HG03108 (cell line): ENCODE measurements around the gene SMIM12.

Experiments
- ATAC-seq: cut with Tn5 transposase; IDR thresholded peaks from one replicate; pipeline ENCODE4 v1.9.1; 2021; ENCODE audit warnings: moderate library complexity; ENCODE audit not compliant: unreplicated experiment

Gene SMIM12, protein sequence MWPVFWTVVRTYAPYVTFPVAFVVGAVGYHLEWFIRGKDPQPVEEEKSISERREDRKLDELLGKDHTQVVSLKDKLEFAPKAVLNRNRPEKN

DNA sequence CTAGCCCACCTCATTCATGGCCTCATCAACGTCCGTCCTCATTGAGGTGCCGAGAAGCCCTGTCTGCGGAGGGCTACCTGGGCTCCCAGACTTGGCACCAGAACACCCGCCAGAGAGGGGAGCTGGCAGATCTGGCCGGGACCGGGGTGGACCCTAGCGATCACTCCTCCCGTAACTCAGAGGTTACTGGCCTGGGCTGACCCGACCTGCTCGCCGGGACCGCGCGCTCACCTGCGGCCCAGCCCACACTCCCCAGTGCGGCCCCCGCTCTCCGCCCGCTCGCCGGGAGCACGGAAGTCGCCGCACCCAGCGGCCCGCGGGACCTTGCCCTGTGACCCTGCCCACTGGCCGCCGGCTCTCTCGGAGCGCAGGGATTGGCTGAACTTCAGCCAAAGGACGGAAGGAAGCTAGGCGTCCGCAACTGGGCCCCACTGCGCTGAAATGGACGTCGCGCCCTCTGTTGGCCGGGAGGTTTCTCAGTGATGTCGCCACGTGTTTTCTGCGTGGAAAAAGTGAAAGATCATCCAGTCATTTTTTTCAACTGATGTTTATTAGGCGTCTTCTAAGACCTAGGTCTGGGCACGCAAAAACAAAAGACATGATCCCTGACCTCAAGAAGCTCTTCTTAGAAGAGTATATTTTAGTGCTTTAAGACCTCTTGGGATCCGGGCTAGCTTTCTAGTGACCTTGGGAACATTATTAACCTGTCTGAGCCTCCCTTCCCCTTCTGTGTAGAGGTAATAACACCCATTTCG is at the start of gene SMIM12:
Gene SMIM12, minus strand, starts transcription at position 304 of the 755 bp plus-strand sequence. CDS start 3,772 bp downstream, outside the sequence.
- ATAC-seq = peak; percentile 95

DNA sequence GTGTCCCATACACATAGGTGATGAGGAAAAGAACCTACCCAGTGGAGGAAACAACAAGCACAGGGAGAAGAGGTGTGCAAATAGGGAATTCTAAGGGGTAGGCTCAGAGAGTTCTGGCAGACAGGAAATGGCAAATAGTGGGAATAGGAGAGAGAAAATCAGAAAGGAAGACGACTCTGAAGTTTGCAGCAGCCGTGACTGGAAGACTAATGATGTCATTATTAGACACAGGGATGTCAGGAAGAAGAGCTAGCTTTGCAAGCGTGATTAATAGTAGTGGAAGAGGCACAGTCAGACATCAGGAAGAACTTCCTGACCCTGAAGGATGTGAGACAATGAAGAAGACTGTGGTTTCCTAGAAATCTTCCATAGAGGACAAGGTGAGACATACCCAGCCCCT is 48.8 kb upstream of the SMIM12 start:
- ATAC-seq = no peak

DNA sequence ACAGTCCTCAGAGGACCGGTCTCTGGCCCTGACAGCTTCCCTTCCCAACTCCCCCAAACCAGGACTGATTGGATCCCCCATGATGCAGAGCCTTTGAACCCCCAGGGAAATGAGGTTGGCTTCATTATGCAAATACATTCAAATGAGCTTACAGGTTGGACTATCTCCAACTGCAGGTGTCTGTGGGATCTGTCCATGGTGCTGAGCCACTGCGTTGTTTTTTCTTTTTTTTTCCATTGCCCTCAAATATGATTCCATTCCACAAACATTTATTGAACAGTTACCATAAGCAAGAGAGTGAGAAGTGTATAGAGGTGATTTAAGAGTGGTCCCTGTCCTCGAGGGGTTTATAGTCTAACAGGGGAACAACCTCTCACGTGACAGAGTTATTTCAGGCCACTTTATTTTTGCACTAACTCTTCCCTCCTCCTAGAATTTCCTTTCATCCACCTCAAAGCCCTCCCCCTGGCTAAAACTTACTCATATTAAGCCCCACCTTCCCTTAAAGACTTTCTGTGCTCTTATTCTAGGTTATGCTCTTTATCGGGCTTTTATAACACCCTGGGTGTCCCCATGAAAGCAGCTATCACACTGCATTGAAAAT is 48.0 kb upstream of the SMIM12 start:
- no peak for ATAC-seq

DNA sequence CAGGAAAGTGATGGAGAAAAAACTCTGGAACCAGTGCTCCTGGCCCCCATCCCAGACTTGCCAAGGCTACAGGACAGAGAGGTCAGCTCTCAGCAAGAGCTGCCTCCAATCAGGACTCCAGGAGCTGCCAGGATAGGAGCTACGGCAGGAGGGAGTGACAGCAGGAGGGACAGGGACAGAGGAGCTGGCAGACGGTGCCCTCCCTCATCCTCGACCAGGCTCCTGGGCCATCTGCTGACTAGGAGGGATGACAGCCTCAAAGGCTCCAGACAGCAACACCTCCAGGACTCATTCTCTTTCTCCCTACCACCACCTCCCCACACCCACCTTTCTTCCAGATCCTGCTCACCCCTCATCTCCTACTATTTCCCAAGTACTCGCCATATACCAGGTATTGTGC is 47.2 kb upstream of the SMIM12 start:
- no peak for ATAC-seq

DNA sequence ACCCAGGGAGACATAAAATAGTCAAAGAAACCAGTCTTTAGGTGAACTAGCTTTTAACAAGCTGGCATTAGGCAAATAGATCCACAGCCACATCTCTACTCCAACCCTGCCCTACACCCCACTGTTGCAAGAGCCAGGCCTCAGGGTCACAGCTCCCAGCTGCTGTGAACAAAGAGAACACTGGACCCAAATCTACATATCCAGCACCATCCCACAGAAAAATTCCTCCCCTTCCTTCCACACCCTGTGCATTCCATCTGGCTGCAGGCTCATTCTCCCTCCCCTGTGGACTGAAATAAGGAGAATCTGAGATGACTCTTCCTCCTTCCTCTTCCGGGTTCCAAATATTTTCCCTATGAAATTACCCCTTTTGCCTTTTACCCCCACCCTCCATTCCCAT is 46.7 kb upstream of the SMIM12 start:
- ATAC-seq = no peak

DNA sequence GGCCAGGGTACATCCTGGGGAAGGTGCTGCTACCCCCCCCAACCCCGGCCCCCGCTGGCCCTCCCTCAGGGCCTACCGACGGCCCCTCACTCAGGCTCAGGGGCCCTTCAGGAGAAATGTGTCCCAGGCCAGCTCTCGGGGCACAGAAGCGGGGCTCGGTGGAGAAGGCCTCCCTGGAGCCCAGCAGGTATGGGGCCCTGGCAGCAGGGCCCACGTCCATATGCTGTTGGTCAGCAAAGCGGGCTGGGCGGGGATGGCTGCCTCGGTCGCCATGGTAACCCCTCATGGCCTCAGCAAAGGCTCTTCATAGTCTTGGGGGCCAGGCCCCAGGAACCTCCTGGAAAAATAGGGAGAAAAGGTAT is 45.5 kb upstream of the SMIM12 start:
- no peak for ATAC-seq

DNA sequence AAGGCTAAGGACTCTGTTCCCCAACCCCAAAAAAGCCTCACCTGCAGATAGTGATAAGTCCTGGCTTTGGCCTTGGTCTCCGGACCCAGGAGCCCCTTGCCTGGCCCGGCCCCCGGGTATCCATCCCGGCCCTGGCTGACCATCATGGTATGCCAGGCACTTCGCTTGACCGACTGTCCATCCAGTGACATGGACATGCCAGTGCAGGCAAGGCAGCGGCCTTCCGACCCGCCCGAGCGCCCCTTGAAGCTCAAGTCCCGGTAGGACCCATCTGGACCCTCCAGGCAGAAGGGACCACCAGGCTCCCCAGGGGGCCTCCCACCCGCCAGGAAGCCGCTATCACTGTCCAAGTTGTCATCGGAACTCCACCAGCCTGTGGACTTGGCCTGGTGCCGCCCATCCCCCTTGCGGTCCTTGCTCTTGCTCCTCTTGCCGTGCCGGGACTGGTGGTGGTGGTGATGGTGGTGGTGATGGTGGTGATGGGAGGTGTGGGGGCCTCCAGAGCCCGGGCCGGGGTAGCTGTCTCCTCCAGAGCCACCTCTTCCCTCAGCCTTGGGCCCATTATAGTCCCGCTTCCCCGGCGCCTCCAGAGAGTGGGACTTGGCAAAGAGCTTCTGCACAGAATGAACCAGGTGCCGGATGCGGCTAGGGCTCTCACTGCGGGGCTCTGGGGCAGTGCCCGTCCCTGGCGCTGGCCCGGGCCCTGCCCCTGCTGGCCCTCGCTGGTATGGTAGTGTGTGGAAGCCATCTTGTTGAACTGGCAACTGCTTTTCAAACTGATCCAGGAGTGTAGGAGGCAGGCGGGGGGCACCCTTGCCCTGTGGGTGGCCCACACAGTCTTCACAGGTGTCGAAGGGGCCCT is 44.9 kb upstream of the SMIM12 start:
- no peak for ATAC-seq

DNA sequence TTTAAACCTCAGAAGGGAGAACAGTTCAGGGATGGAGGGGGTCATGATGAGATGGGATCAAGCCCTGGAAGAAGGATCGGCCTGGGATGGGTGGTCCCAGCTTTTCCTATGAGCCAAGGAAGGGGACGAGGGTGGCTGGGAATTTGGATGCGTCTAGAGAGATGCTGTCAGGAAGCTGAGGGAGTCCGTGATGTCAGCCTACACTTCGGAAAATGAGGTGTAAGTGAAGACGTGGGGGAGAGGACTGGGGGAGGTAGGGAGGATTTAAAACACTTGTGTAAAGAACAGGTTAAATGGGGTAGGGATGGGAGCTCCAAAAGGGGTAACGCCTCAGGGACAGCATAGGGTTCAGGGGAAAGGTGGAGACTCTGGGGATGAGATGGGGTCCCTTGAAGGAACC is 42.4 kb upstream of the SMIM12 start:
- ATAC-seq = no peak

DNA sequence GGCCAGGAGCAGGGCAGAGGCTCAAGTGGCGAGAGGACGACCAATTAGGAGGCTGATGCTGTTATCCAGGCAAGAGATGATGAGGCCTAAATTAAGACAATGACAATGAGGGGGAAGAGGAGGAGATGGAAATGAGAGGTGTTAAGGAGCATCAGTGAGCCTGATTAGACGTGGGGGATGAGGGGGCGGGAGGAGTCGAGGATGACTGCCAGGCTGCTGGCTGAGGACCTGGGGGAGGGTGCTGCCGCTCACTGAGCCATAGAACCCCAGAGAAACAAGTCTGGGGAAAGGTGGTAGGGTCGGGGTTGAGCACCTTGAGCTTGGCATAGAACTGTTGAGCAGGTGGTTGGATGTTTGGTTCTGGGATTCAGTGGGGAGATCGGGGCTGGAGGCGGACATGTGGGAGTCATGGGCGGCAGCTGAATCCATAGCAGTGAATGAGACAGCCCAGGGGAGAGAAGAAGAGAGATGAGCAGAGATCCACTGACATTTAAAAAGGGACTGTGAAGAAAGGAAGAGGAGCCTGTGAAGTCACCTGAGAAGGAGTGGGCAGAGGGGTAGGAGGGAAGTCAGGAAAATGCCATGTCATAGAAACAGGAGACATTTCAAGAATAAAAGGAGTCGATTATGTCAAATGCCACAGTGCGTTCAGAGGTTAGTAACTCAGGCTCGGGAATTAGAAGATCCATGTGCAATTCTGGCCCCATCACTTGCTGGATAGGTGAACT is 41.4 kb upstream of the SMIM12 start:
- ATAC-seq = no peak

DNA sequence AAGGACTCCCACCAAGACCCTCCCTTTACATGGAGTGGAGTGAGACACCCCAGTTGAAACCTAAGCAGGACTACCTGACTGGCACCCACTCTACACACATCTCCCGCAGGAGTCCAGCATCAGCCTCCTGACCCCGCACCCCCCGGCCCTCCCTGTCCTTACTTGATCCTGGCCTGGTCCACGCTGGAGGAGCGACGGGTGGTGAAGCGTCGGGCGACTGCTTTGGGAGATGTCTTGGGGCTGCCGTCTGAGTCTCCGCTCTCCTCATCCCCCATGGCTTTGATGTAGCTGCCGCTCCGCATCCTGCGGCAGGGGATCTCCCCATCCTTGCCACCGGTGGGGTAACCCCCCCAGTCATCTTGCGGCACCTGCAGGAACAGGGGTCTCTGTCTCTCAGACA is 40.4 kb upstream of the SMIM12 start:
- ATAC-seq = no peak

DNA sequence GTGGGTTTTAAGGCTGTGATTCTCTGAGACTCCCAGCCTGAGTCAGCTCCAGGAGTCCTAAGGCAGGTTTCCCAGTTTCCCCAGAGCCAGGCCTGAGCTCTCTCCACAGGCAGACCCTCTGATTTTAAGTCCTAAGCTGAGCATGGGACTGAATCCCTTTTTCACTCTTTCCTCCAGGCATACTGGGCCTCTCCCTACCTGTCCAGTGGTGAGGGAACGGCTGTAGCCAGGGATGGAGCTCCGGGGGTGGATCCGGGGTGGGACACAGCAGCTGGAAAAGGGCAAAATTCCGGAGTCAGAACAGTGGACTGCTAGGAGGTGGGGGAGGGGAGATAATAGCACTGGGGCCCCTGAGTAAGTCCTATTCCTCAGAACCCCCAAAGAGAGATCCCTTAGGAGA is 39.9 kb upstream of the SMIM12 start:
- ATAC-seq = no peak

DNA sequence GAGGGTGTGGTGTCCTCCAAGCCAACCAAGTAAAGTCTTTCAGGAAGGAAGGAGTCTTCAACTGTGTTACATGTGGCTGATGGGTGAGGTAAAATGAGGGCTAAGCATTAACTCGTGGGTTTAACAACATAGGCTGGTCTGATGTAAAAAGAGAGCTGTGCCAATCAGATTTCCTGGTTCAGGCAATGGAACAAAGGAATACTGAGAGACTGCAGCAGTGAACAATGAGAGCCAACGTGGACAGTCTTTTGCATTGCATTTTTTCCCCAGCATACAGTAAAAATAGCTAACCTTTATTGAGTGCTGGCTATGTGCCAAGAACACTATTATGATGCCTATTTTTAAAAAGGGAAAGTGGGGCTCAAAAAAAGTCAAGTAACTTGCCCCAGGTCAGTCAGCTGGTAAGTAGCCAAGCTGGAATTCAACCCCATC is 38.8 kb upstream of the SMIM12 start:
- no peak for ATAC-seq

DNA sequence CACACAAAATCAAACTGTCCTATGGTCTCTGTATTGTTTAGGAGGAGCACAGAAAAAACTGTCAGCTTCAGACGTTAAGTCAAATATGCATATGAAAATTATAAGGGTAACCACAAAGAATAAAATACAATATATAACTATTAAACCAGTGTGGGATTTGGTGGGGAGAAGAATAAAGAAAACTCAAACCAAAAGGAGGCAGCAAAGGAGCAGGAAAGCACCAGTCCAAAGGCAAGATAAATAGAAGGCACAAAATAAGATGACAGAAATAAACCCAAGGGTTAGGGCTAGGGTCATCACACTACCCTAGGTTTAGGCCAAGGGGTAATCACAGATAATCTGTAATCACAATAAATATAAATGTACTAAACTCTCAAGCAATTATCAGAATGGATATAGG is 37.1 kb upstream of the SMIM12 start:
- ATAC-seq = no peak

DNA sequence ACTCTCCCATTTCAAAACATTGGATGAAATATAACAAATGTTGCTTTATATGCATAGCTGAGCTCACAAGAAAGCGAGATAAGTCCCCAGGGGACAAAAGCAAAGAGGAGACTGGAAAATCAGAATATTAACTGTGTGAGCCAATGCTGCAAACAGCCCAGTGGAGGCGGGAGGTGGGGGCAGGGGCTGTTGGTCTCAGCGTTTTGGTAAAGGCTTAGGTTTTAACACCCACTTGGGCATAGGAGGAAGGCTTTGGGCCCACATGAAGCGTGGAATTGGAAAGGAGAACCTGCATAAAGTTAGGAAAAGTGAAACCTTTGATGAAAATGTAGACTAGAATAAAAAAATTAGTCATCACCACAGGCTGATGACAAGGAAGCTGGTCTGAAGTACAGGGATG is 30.2 kb upstream of the SMIM12 start:
- ATAC-seq = no peak

DNA sequence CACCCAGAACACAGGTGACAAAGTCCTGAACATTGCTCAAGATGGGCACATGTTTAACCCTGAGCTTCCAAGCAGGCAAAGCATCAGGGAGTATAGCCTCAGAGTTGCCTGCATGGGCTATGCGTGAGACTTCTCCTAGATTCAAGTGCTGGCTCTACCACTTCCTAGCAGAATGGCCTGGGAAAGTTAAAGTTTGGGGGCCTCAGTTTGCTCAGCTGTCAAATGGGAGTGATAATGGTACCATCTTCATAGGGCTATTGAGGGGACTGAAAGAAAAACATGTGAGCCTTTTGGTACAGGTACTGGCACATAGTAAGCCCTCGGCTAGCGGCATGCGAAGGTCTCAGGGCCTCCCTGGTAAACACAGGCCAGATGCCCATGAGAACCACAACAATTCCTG is 28.0 kb upstream of the SMIM12 start:
- no peak for ATAC-seq

DNA sequence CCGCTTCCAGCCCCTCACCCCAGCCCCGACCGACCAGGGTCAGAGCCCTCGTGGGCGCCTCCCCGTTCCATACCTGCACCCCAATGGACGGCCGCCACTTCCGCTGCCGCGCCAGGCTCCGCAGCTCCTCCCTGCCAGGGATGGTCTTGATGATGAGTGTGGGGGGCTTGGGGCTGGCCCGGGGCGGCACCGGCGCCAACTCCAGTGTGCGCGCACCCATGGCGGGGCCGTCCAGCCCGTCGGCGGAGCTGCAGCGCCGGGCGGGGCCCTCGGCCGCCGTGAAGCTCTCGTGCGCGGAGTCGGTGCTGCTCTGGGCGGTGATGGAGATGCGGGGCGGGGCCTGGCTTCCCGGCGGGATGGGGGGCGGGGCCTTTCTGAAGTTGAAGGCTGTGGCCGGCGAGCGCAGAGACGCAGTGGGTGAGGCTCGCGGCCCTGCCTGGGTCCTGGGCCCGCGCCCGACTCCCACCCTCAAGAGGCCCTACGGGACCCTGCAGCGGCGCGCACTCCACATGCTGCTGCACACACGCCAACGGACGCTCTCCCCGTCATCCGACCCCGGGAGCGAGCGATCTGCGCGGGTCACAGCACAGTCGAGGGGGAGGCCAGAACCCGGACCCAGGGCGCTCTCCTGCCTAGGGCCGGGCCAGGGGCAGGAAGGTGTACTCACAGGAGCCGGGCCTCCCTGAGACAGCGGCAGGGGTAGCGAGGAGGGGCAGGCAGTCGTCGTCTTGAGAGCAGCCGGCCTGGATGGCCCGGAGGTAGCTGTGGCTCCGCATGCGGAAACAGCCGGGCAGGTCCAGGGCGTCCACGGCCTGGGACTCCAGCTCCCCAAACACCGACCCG is 26.1 kb upstream of the SMIM12 start:
- ATAC-seq = no peak

DNA sequence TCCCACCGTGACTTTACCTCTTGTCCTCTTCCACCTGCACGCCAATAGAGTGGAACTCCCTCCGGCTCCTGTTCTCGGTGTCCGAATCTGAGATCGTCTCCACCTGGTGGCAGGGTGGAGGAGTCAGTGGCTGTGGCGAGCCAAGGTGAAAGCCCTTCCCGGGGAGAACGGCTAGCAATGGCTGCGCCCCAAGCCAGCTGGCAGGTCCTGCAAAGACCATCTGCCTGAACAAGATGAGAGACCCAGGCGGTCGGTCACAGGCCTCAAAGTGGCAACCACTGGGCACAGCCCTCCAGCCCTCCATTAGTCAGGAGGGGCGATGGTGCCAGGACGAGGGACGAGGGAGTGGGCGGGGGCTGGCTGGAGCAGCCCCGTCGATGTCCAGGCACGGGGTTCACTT is 25.4 kb upstream of the SMIM12 start:
- ATAC-seq = no peak

DNA sequence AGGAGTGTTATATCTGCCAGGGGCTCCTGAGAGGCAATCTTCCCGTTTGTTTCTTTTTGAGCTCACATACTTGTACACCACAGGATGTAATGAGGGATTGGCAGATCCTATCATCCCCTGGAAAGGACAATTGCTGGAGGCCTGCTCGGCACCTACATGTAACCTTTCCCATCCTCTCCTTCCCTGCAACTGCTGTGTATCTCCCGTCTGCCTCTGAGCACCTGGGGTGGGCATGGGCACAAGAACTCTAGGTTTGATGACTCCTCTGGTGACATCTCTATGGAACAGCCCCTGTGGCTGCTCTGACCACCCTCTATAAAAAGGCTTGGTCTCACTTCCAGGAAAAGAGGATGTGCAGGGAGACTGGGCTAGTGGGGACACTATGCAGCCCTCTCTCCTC is 25.0 kb upstream of the SMIM12 start:
- ATAC-seq = no peak

DNA sequence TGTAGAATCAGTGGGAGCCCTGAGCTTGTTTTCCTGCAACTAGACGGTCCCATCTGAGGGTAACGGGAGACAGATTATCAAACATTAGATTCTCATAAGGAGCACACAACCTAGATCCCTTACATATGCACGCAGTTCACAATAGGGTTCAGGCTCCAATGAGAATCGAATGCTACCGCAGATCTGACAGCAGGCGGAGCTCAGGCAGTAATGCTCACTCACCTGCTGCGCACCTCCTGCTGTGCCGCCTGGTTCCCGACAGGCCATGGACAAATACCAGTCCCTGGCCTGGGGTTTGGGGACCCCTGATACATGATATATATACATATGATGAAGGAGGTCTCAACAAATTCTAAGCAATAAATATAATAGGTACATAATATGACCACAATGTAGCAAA is 19.7 kb upstream of the SMIM12 start:
- no peak for ATAC-seq

DNA sequence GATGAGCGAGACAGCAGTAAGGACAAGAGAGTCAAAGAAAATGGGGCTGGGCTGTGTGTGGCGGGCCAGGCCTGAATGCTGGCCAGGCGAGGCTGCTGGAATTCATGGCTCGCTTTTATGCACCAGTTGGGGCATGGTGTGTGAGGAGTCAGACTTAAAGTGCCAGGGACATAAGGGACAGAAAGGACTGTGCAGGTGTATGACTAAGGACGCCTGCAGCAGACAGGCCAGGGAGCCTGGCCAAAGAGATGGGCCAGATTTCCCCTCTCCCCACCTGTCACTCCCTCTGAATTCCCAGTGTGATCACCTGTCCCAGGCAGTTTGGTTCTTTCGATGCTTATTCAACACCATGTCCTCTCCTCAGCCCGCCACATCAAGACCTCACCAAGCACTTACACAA is 16.9 kb upstream of the SMIM12 start:
- no peak for ATAC-seq
